SK-N-SH (cell line): ENCODE data around the gene ZBTB1.

Source experiments
- EP300 ChIP-seq, 2 experiments: IDR thresholded peaks; 2 replicates each; pipeline versions ENCODE4 v1.4.0 to v1.6.1; 2012; ENCODE audit warnings: borderline replicate concordance in 1 of 2, low read depth in 1 of 2, low read length in 1 of 2
- GABPA ChIP-seq: IDR thresholded peaks from 2 replicates; pipeline ENCODE4 v1.4.0; 2012; ENCODE audit warnings: low read depth, mild to moderate bottlenecking
- POLR2AphosphoS5 ChIP-seq: IDR thresholded peaks from 2 replicates; pipeline ENCODE4 v1.6.1; 2012; ENCODE audit warnings: low read depth, low read length
- RFX5 ChIP-seq: IDR thresholded peaks from 2 replicates; pipeline ENCODE4 v1.6.1; 2012; ENCODE audit warnings: mild to moderate bottlenecking, improper control_type of control experiment, low read length
- RXRA ChIP-seq: IDR thresholded peaks from 2 replicates; pipeline ENCODE4 v1.4.0; 2012; ENCODE audit warnings: low read depth, mild to moderate bottlenecking, borderline replicate concordance
- TAF1 ChIP-seq: IDR thresholded peaks from 2 replicates; pipeline ENCODE4 v1.6.1; 2012; ENCODE audit warnings: low read depth, mild to moderate bottlenecking, low read length, moderate library complexity, borderline replicate concordance
- TEAD4 ChIP-seq: IDR thresholded peaks from 2 replicates; pipeline ENCODE4 v1.4.0; 2012; ENCODE audit warnings: mild to moderate bottlenecking, borderline replicate concordance; ENCODE audit not compliant: insufficient read depth
- TF ChIP-seq, protein P1 (sequence below): IDR thresholded peaks from 2 replicates; pipeline ENCODE4 v1.6.1; 2012; ENCODE audit warnings: mild to moderate bottlenecking, low read depth, low read length, moderate library complexity
- TF ChIP-seq, protein P2 (sequence below): IDR thresholded peaks from 2 replicates; pipeline ENCODE4 v1.4.0; 2012; ENCODE audit warnings: low read depth
- TF ChIP-seq, protein P3 (sequence below): fragments of 200-600 bp; sonication (generic); IDR thresholded peaks from 2 replicates; pipeline ENCODE4 v1.6.1; 2017; ENCODE audit warnings: antibody characterized with exemption, mild to moderate bottlenecking, moderate library complexity
- TF ChIP-seq, protein P4 (sequence below): IDR thresholded peaks from 2 replicates; pipeline ENCODE4 v1.4.0; 2012; ENCODE audit warnings: low read depth, borderline replicate concordance
- TF ChIP-seq, protein P5 (sequence below): fragments of 150-350 bp; IDR thresholded peaks from 2 replicates; pipeline ENCODE4 v1.6.1; 2016; ENCODE audit warnings: mild to moderate bottlenecking, low read depth, low read length

DNA sequence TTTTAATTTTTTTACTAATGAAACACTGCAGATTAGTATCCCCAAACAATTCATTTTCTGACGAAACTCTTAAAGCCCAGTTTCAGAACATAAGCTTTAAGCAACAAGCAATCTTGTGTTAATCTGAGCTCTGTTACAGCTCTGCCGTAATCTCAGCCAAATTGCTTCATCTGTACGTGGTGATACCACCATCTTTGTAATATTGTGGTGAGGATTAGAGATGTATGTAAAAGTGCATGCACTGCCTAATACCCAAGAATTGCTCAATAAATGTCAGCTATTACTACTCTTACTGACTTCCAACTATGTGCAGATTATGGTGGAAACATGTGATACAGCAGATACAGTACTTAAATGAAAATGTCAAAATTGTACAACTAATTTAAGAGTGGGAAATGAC, 37.5 kb upstream of the ZBTB1 start:
- no peak for TF ChIP-seq EP300 (IDR thresholded peaks at IDR 0.05; ENCODE audit: borderline replicate concordance in 1 of 2, low read depth in 1 of 2, low read length in 1 of 2)
- TF ChIP-seq, protein P1, sequence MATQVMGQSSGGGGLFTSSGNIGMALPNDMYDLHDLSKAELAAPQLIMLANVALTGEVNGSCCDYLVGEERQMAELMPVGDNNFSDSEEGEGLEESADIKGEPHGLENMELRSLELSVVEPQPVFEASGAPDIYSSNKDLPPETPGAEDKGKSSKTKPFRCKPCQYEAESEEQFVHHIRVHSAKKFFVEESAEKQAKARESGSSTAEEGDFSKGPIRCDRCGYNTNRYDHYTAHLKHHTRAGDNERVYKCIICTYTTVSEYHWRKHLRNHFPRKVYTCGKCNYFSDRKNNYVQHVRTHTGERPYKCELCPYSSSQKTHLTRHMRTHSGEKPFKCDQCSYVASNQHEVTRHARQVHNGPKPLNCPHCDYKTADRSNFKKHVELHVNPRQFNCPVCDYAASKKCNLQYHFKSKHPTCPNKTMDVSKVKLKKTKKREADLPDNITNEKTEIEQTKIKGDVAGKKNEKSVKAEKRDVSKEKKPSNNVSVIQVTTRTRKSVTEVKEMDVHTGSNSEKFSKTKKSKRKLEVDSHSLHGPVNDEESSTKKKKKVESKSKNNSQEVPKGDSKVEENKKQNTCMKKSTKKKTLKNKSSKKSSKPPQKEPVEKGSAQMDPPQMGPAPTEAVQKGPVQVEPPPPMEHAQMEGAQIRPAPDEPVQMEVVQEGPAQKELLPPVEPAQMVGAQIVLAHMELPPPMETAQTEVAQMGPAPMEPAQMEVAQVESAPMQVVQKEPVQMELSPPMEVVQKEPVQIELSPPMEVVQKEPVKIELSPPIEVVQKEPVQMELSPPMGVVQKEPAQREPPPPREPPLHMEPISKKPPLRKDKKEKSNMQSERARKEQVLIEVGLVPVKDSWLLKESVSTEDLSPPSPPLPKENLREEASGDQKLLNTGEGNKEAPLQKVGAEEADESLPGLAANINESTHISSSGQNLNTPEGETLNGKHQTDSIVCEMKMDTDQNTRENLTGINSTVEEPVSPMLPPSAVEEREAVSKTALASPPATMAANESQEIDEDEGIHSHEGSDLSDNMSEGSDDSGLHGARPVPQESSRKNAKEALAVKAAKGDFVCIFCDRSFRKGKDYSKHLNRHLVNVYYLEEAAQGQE: no peak
- no peak for TF ChIP-seq POLR2AphosphoS5
- TF ChIP-seq, protein P2, sequence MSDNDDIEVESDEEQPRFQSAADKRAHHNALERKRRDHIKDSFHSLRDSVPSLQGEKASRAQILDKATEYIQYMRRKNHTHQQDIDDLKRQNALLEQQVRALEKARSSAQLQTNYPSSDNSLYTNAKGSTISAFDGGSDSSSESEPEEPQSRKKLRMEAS: no peak
- TF ChIP-seq TEAD4: no peak
- no peak for TF ChIP-seq RXRA
- TF ChIP-seq, protein P3, sequence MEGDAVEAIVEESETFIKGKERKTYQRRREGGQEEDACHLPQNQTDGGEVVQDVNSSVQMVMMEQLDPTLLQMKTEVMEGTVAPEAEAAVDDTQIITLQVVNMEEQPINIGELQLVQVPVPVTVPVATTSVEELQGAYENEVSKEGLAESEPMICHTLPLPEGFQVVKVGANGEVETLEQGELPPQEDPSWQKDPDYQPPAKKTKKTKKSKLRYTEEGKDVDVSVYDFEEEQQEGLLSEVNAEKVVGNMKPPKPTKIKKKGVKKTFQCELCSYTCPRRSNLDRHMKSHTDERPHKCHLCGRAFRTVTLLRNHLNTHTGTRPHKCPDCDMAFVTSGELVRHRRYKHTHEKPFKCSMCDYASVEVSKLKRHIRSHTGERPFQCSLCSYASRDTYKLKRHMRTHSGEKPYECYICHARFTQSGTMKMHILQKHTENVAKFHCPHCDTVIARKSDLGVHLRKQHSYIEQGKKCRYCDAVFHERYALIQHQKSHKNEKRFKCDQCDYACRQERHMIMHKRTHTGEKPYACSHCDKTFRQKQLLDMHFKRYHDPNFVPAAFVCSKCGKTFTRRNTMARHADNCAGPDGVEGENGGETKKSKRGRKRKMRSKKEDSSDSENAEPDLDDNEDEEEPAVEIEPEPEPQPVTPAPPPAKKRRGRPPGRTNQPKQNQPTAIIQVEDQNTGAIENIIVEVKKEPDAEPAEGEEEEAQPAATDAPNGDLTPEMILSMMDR: no peak
- TF ChIP-seq RFX5: no peak
- TF ChIP-seq TAF1: no peak
- TF ChIP-seq, protein P4, sequence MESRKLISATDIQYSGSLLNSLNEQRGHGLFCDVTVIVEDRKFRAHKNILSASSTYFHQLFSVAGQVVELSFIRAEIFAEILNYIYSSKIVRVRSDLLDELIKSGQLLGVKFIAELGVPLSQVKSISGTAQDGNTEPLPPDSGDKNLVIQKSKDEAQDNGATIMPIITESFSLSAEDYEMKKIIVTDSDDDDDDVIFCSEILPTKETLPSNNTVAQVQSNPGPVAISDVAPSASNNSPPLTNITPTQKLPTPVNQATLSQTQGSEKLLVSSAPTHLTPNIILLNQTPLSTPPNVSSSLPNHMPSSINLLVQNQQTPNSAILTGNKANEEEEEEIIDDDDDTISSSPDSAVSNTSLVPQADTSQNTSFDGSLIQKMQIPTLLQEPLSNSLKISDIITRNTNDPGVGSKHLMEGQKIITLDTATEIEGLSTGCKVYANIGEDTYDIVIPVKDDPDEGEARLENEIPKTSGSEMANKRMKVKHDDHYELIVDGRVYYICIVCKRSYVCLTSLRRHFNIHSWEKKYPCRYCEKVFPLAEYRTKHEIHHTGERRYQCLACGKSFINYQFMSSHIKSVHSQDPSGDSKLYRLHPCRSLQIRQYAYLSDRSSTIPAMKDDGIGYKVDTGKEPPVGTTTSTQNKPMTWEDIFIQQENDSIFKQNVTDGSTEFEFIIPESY: no peak
- TF ChIP-seq, protein P5, sequence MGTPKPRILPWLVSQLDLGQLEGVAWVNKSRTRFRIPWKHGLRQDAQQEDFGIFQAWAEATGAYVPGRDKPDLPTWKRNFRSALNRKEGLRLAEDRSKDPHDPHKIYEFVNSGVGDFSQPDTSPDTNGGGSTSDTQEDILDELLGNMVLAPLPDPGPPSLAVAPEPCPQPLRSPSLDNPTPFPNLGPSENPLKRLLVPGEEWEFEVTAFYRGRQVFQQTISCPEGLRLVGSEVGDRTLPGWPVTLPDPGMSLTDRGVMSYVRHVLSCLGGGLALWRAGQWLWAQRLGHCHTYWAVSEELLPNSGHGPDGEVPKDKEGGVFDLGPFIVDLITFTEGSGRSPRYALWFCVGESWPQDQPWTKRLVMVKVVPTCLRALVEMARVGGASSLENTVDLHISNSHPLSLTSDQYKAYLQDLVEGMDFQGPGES: no peak
- TF ChIP-seq GABPA: no peak
